ENCODE measurements around the gene FAM184A. TPM values are rescaled to one million over a fixed set of nuclear protein-coding genes. Genes with fewer than 3 reads are reported as not detected.

Gene FAM184A
- total and polyA plus RNA-seq, 2 donors (not counting 3 experiments of a cell fraction or from before 2014, with no cell fraction given) = 0.04 to 0.84 TPM

GRCh38 chr6:119112812-119113530 is 34.5 kb upstream of the FAM184A start:
- dilution Hi-C loops (cut with MboI; ENCODE audit: extremely low pct_ligation_motif_present, low sequenced_read_pairs) = no loop called here
- no peaks in the 10 kb centered on the region for H4K20me1 ChIP-seq (replicated peaks; ENCODE audit: control insufficient read depth, extremely low read depth, insufficient read depth, low read length)
- no peak overlapping the region for H3K9ac ChIP-seq (replicated peaks; ENCODE audit: extremely low read depth, insufficient read depth, low read length)
- H3K27me3 ChIP-seq (ENCODE audit: control insufficient read depth in 2 of 2, insufficient read depth in 2 of 2, low read length in 2 of 2) = no peaks in the 10 kb centered on the region
- no peaks in the 10 kb centered on the region for H3K4me1 ChIP-seq (ENCODE audit: control insufficient read depth, extremely low read depth, insufficient read depth, low read length)
- no peaks in the 10 kb centered on the region for H3K9me1 ChIP-seq (replicated peaks; ENCODE audit: control insufficient read depth, extremely low read depth, insufficient read depth, low read length)
- peak overlapping the region; percentile 31 for H2AFZ ChIP-seq (ENCODE audit: low read depth, low read length)
- no peak for DNase-seq (ENCODE audit: low read depth, low spot score)
- TF ChIP-seq CTCF (IDR thresholded peaks at IDR 0.05; ENCODE audit: extremely low read depth in 1 of 2, insufficient read depth in 1 of 2, low read depth in 1 of 2, low read length in 2 of 2) (no peak), MAX (IDR thresholded peaks at IDR 0.05; ENCODE audit: insufficient read depth, insufficient read length) (no peak), POLR2AphosphoS5 (IDR thresholded peaks at IDR 0.05; ENCODE audit: insufficient read depth, low read depth, low read length) (no peak), EZH2 (IDR thresholded peaks at IDR 0.05; ENCODE audit: borderline replicate concordance, low read depth, low read length, severe bottlenecking) (no peak), POLR2A (IDR thresholded peaks at IDR 0.05; ENCODE audit: low read depth, low read length) (no peak), JUN (IDR thresholded peaks at IDR 0.05; ENCODE audit: borderline replicate concordance, insufficient read depth, insufficient read length, low read depth) (no peak), FOS (IDR thresholded peaks at IDR 0.05; ENCODE audit: borderline replicate concordance, insufficient read depth, low read length) (no peak), MYC (IDR thresholded peaks at IDR 0.05; ENCODE audit: low read depth, low read length) (no peak), GATA2 (IDR thresholded peaks at IDR 0.05; ENCODE audit: insufficient read depth, insufficient read length, low read depth, low read length) (no peak)
- no peaks in the 10 kb centered on the region for H3K79me2 ChIP-seq (ENCODE audit: control insufficient read depth, insufficient read depth, low read length)
- CTCF ChIA-PET = interaction anchor here (0.7 to 7.8 kb wide), 2 partner anchors 14 to 145 kb away, joined by 3 to 410 read pairs; no protein-coding TSS in a partner anchor
- H3K4me2 ChIP-seq (ENCODE audit: insufficient read depth, low read length) = no peak overlapping the region
- H3K9me3 ChIP-seq (replicated peaks; ENCODE audit: control insufficient read depth, insufficient read depth, low read length) = no peaks in the 10 kb centered on the region
- POLR2A ChIA-PET = no interaction called here
- H3K27ac ChIP-seq (ENCODE audit: insufficient read depth, low read depth, low read length) = no peak overlapping the region
- intact Hi-C loops (cut with micrococcal nuclease) = loop anchor here (10.0 kb wide), 1 partner anchor 828 kb away; no protein-coding TSS in a partner anchor
- H3K36me3 ChIP-seq (ENCODE audit: control insufficient read depth in 2 of 2, extremely low read depth in 1 of 2, insufficient read depth in 2 of 2, low read length in 2 of 2) = no peaks in the 10 kb centered on the region
- no peak overlapping the region for H3K4me3 ChIP-seq (replicated peaks in 1 of 3; ENCODE audit: insufficient read depth in 1 of 3, low read depth in 1 of 3, low read length in 3 of 3)
- FAIRE-seq = no peak
- BruUV-seq (replicated peaks) = no TSS peak

Measured in endothelial cell of umbilical vein (primary cell).